Neural cell (in vitro differentiated cells): Measurements from ENCODE around the gene ZNF384. TPM values are rescaled to one million over a fixed set of nuclear protein-coding genes. Genes with fewer than 3 reads are reported as not detected.

Source experiments
- H2AFZ ChIP-seq: fragments of 200-600, 300-800 bp; sonication (generic), shearing (Covaris generic); 2 replicates; pipeline ENCODE4 v1.6.0; 2014; ENCODE audit warnings: low read depth, mild to moderate bottlenecking, antibody characterized with exemption, low read length, moderate library complexity
- H3F3A ChIP-seq: fragments of 200-600 bp; shearing (Covaris generic); 2 replicates; pipeline ENCODE4 v1.6.1; 2016; ENCODE audit warnings: mild to moderate bottlenecking, moderate library complexity, mixed read lengths, antibody characterized with exemption, low read length; ENCODE audit not compliant: insufficient read depth, poor library complexity, severe bottlenecking
- H3K27ac ChIP-seq: fragments of 200-600, 300-800 bp; sonication (generic), shearing (Covaris generic); 2 replicates; pipeline ENCODE4 v1.5.1; 2014; ENCODE audit warnings: mild to moderate bottlenecking, low read length, moderate library complexity
- H3K27me3 ChIP-seq: fragments of 300-800, 200-600 bp; sonication (generic), shearing (Covaris generic); 2 replicates; pipeline ENCODE4 v1.6.0; 2014; ENCODE audit warnings: mild to moderate bottlenecking, low read depth, low read length, moderate library complexity; ENCODE audit not compliant: insufficient read depth
- H3K36me3 ChIP-seq: fragments of 300-800, 200-600 bp; sonication (generic), shearing (Covaris generic); 2 replicates; pipeline ENCODE4 v1.5.1; 2014; ENCODE audit warnings: mild to moderate bottlenecking, antibody characterized with exemption, low read length, moderate library complexity; ENCODE audit not compliant: insufficient read depth
- H3K4me2 ChIP-seq: fragments of 300-800, 200-600 bp; sonication (generic), shearing (Covaris generic); 2 replicates; pipeline ENCODE4 v1.6.0; 2014; ENCODE audit warnings: mild to moderate bottlenecking, low read length
- H3K4me3 ChIP-seq: fragments of 300-800, 200-600 bp; sonication (generic), shearing (Covaris generic); 2 replicates; pipeline ENCODE4 v1.5.1; 2014; ENCODE audit warnings: mild to moderate bottlenecking, low read length, moderate library complexity
- H3K79me2 ChIP-seq: fragments of 200-600 bp; shearing (Covaris generic); replicated peaks from 2 replicates; pipeline ENCODE4 v1.6.0; 2014; ENCODE audit warnings: mild to moderate bottlenecking, low read length, moderate library complexity; ENCODE audit not compliant: insufficient read depth
- H3K9ac ChIP-seq: fragments of 300-800, 200-600 bp; sonication (generic), shearing (Covaris generic); 2 replicates; pipeline ENCODE4 v1.6.1; 2016; ENCODE audit warnings: mild to moderate bottlenecking, low read length, mixed read lengths
- H3K9me2 ChIP-seq: fragments of 200-600 bp; shearing (Covaris generic); 2 replicates; pipeline ENCODE4 v1.6.1; 2016; ENCODE audit warnings: mild to moderate bottlenecking, low read length, mixed read lengths; ENCODE audit not compliant: insufficient read depth
- H3K9me3 ChIP-seq: fragments of 200-600, 300-800 bp; sonication (generic), shearing (Covaris generic); 2 replicates; pipeline ENCODE4 v1.6.1; 2016; ENCODE audit warnings: mild to moderate bottlenecking, mixed run types, low read length, moderate library complexity, mixed read lengths
- H4K20me1 ChIP-seq: fragments of 200-600 bp; shearing (Covaris generic); 2 replicates; pipeline ENCODE4 v1.6.1; 2016; ENCODE audit warnings: mild to moderate bottlenecking, mixed run types; ENCODE audit not compliant: insufficient read depth
- CTCF ChIP-seq: fragments of 450-650 bp; IDR thresholded peaks from 2 replicates; pipeline ENCODE4 v1.5.1; 2014; ENCODE audit warnings: antibody characterized with exemption, mild to moderate bottlenecking, moderate library complexity; ENCODE audit not compliant: poor library complexity, severe bottlenecking
- EZH2 ChIP-seq: fragments of 200-600, 300-800 bp; shearing (Covaris generic), sonication (generic); IDR thresholded peaks from 2 replicates; pipeline ENCODE4 v1.6.1; 2014; ENCODE audit warnings: antibody characterized with exemption, low read length, borderline replicate concordance, mild to moderate bottlenecking; ENCODE audit not compliant: insufficient read depth, poor library complexity, severe bottlenecking
- MXI1 ChIP-seq: fragments of 450-650 bp; conservative IDR thresholded peaks from 2 replicates; pipeline ENCODE4 v1.6.1; 2014; ENCODE audit warnings: antibody characterized with exemption, mild to moderate bottlenecking; ENCODE audit not compliant: poor library complexity, severe bottlenecking
- POLR2AphosphoS5 ChIP-seq: IDR thresholded peaks from 2 replicates; pipeline ENCODE4 v1.6.1; 2012
- RAD21 ChIP-seq: fragments of 450-650 bp; conservative IDR thresholded peaks from 2 replicates; pipeline ENCODE4 v1.6.1; 2014; ENCODE audit warnings: antibody characterized with exemption, mild to moderate bottlenecking, moderate library complexity
- REST ChIP-seq: IDR thresholded peaks from 2 replicates; pipeline ENCODE4 v1.6.1; 2012; ENCODE audit warnings: borderline replicate concordance
- SMC3 ChIP-seq: fragments of 450-650 bp; conservative IDR thresholded peaks from 2 replicates; pipeline ENCODE4 v1.6.1; 2014; ENCODE audit warnings: antibody characterized with exemption, mild to moderate bottlenecking, moderate library complexity; ENCODE audit not compliant: poor library complexity
- polyA plus RNA-seq: library from polyadenylated mRNA; depleted of rRNA; stranded (reverse); fragments of >200 nt; gene quantifications from 2 replicates; pipeline ENCODE4 v1.2.3, GENCODE V29; 2014

Gene ZNF384
- polyA plus RNA-seq, 1 donor from 2014 or later: 25.8 TPM

- Histone ChIP-seq H3K4me2 (no peak overlapping the region), H3K27ac (no peak overlapping the region), H3K79me2 (peaks cover 8% of the 10 kb centered on the region), H2AFZ (no peak overlapping the region), H3F3A (no peaks in the 10 kb centered on the region), H3K9me2 (no peaks in the 10 kb centered on the region), H3K36me3 (no peaks in the 10 kb centered on the region), H3K9ac (peak overlapping the region; percentile 29), H3K27me3 (no peaks in the 10 kb centered on the region), H4K20me1 (no peaks in the 10 kb centered on the region), H3K9me3 (no peaks in the 10 kb centered on the region), H3K4me3 (no peak overlapping the region)
- TF ChIP-seq EZH2: no peak
- TF ChIP-seq CTCF: peak; percentile 38
- TF ChIP-seq POLR2AphosphoS5: peak; percentile 11
Measured at GRCh38 chr12:6703631-6704030, 14.5 kb upstream of the ZNF384 start.

- Histone ChIP-seq H3K9me3 (no peaks in the 10 kb centered on the region), H3K9ac (peak overlapping the region; percentile 96), H3K27me3 (no peaks in the 10 kb centered on the region), H3K79me2 (peaks cover 8% of the 10 kb centered on the region), H4K20me1 (no peaks in the 10 kb centered on the region), H3K27ac (peak overlapping the region; percentile 36), H2AFZ (peak overlapping the region; percentile 27), H3K4me3 (peak overlapping the region; percentile 97), H3K9me2 (no peaks in the 10 kb centered on the region), H3K36me3 (no peaks in the 10 kb centered on the region), H3F3A (no peaks in the 10 kb centered on the region), H3K4me2 (peak overlapping the region; percentile 91)
- no peak for TF ChIP-seq MXI1
- no peak for TF ChIP-seq RAD21
- no peak for TF ChIP-seq EZH2
- no peak for TF ChIP-seq CTCF
- no peak for TF ChIP-seq POLR2AphosphoS5
- TF ChIP-seq SMC3: no peak
- TF ChIP-seq REST: no peak
Measured at GRCh38 chr12:6701078-6701768, 12.0 kb upstream of the ZNF384 start.
